Measurements from ENCODE around the gene TSPAN17. TPM values are rescaled to one million over a fixed set of nuclear protein-coding genes. Genes with fewer than 3 reads are reported as not detected.
A peak's percentile ranks its signal among the peaks of the same experiment; 100 is the strongest.

Gene TSPAN17
- total RNA-seq, 2 donors from 2014 or later = 25.3 to 31.8 TPM

DNA sequence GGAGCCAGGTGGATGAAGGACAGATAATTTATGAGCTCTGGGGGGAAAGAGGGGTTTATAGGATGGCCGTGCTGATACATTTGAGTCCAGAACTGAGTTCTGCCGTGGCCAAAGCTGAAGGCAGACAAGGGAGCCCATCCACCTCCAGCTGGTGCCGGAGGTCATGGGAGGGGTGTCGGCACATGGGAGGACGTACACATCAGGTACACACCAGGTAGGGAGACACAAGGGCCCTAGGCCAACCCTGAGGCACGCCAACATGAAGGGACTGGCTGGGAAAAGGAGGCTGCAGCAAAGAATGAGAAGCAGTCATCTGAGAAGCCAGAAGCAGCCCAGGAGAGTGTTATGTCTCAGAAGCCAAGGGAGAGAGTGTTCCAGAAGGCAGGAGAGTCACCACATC, 35.3 kb upstream of the TSPAN17 start:
- peaks cover 17% of the 10 kb centered on the region for H3K4me1 Mint-ChIP-seq (ENCODE audit: low read depth)
- peaks cover 53% of the 10 kb centered on the region for H3K27me3 Mint-ChIP-seq (ENCODE audit: low read depth)
- H3K36me3 Mint-ChIP-seq (ENCODE audit: insufficient read depth in 2 of 2) = peaks cover 0 to 2% of the 10 kb centered on the region in 2 donors
- no peaks in the 10 kb centered on the region for H3K9me3 Mint-ChIP-seq
- no peak for DNase-seq
- no peak for ATAC-seq (replicated peaks in 1 of 2)
- H3K4me3 Mint-ChIP-seq = no peak overlapping the region
- no peak overlapping the region for H3K27ac Mint-ChIP-seq

- Mint-ChIP-seq H3K27me3 (ENCODE audit: low read depth) (peaks cover 61% of the 10 kb centered on the region), H3K36me3 (ENCODE audit: insufficient read depth in 2 of 2) (peaks cover 0 to 2% of the 10 kb centered on the region in 2 donors), H3K4me3 (no peak overlapping the region), H3K9me3 (no peaks in the 10 kb centered on the region), H3K4me1 (ENCODE audit: low read depth) (peaks cover 17% of the 10 kb centered on the region), H3K27ac (no peak overlapping the region)
- ATAC-seq (replicated peaks in 1 of 2) (no peak), DNase-seq (no peak)
Observed at GRCh38 chr5:176612855-176613254, 34.4 kb upstream of the TSPAN17 start.

- ATAC-seq (replicated peaks in 1 of 2) = no peak
- H3K4me3 Mint-ChIP-seq = no peak overlapping the region
- no peak overlapping the region for H3K27ac Mint-ChIP-seq
Observed at GRCh38 chr5:176614805-176615478, 32.3 kb upstream of the TSPAN17 start.

GRCh38 chr5:176616511-176616910, 30.8 kb upstream of the TSPAN17 start:
- H3K9me3 Mint-ChIP-seq = no peaks in the 10 kb centered on the region
- H3K36me3 Mint-ChIP-seq (ENCODE audit: insufficient read depth in 2 of 2) = no peaks in the 10 kb centered on the region
- H3K4me1 Mint-ChIP-seq (ENCODE audit: low read depth) = peaks cover 10% of the 10 kb centered on the region
- DNase-seq (no peak), ATAC-seq (replicated peaks in 1 of 2) (no peak)
- H3K27ac Mint-ChIP-seq = no peak overlapping the region
- peaks cover 71% of the 10 kb centered on the region for H3K27me3 Mint-ChIP-seq (ENCODE audit: low read depth)
- no peak overlapping the region for H3K4me3 Mint-ChIP-seq

More at GRCh38 chr5:176614805-176615478, 32.3 kb upstream of the TSPAN17 start:
- Mint-ChIP-seq H3K27me3 (ENCODE audit: low read depth) (peaks cover 62% of the 10 kb centered on the region), H3K9me3 (no peaks in the 10 kb centered on the region), H3K36me3 (ENCODE audit: insufficient read depth in 2 of 2) (no peaks in the 10 kb centered on the region), H3K4me1 (ENCODE audit: low read depth) (peaks cover 9% of the 10 kb centered on the region)
- DNase-seq = no peak

DNA sequence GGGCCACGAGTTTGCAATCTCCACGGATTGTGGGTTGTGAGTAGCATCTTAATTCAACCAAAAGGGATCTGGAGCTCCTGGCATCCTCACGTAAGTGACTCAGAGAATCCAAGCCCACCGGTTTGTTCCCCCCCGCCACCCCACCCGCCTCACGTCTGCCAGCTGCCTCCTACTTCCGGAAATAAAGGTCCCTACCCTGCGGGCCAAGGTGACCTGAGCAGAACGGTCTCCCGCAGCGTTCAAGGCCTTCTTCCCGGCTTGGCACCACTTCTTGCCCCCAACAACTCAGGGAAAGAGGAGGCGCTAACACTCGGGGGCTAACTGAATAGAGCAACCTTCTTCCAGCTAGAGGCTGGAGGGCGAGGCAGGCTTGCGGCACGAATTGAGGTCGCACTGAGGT, 28.5 kb upstream of the TSPAN17 start:
- ATAC-seq (replicated peaks in 1 of 2) (no peak), DNase-seq (no peak)
- Mint-ChIP-seq H3K27ac (no peak overlapping the region), H3K4me1 (ENCODE audit: low read depth) (peaks cover 6% of the 10 kb centered on the region), H3K9me3 (no peaks in the 10 kb centered on the region), H3K27me3 (ENCODE audit: low read depth) (peaks cover 69% of the 10 kb centered on the region), H3K36me3 (ENCODE audit: insufficient read depth in 2 of 2) (no peaks in the 10 kb centered on the region), H3K4me3 (peak overlapping the region in 1 of 2 donors; percentile 78)

DNA sequence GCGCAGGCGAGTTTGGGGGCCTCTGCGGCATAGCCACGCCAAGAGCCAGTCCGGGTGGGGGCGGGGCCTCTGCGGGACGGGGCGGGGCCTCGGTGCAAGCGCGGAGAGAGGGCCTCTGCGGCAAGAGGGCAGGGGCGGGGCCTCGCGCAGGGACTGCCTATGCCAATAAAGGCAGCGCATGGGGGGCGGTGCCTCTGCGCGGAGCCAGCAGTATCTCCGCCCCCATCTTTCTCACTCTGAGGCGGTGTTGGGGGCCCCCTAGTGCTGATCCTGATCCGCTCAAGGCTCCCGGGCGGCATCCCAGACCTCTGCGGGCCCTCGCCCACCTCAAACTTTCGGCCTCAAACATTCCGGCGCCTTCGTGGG, 28.1 kb upstream of the TSPAN17 start:
- Mint-ChIP-seq H3K27me3 (ENCODE audit: low read depth) (peaks cover 72% of the 10 kb centered on the region), H3K9me3 (no peaks in the 10 kb centered on the region), H3K36me3 (ENCODE audit: insufficient read depth in 2 of 2) (no peaks in the 10 kb centered on the region), H3K4me1 (ENCODE audit: low read depth) (peaks cover 6% of the 10 kb centered on the region), H3K27ac (no peak overlapping the region), H3K4me3 (peak overlapping the region in 1 of 2 donors; percentile 78)
- ATAC-seq (replicated peaks in 1 of 2) = peak; percentile 98 to 99
- DNase-seq = peak; percentile 89 to 92

GRCh38 chr5:176619569-176620332, 27.5 kb upstream of the TSPAN17 start:
- H3K27me3 Mint-ChIP-seq (ENCODE audit: low read depth) = peaks cover 74% of the 10 kb centered on the region
- ATAC-seq (replicated peaks in 1 of 2) (no peak), DNase-seq (no peak)
- no peaks in the 10 kb centered on the region for H3K36me3 Mint-ChIP-seq (ENCODE audit: insufficient read depth in 2 of 2)
- no peaks in the 10 kb centered on the region for H3K9me3 Mint-ChIP-seq
- peaks cover 6% of the 10 kb centered on the region for H3K4me1 Mint-ChIP-seq (ENCODE audit: low read depth)
- H3K4me3 Mint-ChIP-seq = peak overlapping the region; percentile 46 to 78
- H3K27ac Mint-ChIP-seq = no peak overlapping the region

DNA sequence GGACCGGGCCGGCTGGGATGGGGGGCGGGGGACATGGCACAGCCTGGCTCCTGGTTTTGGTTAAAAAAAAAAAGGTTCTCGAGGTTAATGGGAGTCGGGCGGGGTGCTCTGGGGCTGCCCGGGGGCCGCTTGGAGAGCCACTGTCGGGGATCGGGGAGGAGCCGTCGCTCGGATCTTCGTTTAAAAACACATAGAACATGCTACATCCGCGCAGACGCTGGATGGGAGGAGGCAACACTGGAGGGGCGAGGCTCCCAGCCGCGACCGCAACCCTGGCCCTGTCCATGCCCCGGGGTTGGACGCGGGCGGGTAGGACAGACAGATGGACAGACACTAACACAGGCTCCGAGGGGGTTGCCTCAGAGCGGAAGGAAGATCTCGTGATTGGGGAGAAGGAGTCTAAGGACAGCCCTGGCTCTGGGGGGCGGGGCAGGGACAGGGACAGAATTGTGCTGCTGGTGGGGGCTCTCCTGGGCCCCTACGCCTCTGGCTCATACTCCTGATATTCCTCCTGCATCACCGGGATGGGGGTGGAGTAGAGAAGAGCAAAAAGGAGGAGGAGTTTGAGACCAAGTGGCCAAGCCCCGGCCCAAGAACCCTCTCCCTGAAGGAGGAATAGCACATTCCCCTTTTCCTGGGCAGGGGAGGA, 26.8 kb upstream of the TSPAN17 start:
- ATAC-seq (replicated peaks in 1 of 2) (peak in 1 of 2 donors; percentile 5), DNase-seq (no peak)
- Mint-ChIP-seq H3K4me1 (ENCODE audit: low read depth) (peaks cover 6% of the 10 kb centered on the region), H3K4me3 (peak overlapping the region; percentile 46 to 78), H3K27me3 (ENCODE audit: low read depth) (peaks cover 67% of the 10 kb centered on the region), H3K27ac (no peak overlapping the region), H3K9me3 (no peaks in the 10 kb centered on the region), H3K36me3 (ENCODE audit: insufficient read depth in 2 of 2) (no peaks in the 10 kb centered on the region)

- DNase-seq (no peak), ATAC-seq (replicated peaks in 1 of 2) (no peak)
- H3K9me3 Mint-ChIP-seq = no peaks in the 10 kb centered on the region
- H3K27ac Mint-ChIP-seq = no peak overlapping the region
- H3K36me3 Mint-ChIP-seq (ENCODE audit: insufficient read depth in 2 of 2) = no peaks in the 10 kb centered on the region
- peaks cover 62% of the 10 kb centered on the region for H3K27me3 Mint-ChIP-seq (ENCODE audit: low read depth)
- no peak overlapping the region for H3K4me3 Mint-ChIP-seq
- peaks cover 6% of the 10 kb centered on the region for H3K4me1 Mint-ChIP-seq (ENCODE audit: low read depth)
Observed at GRCh38 chr5:176621661-176622079, 25.6 kb upstream of the TSPAN17 start.

- no peak overlapping the region for H3K4me3 Mint-ChIP-seq
- H3K4me1 Mint-ChIP-seq (ENCODE audit: low read depth) = peaks cover 6% of the 10 kb centered on the region
- H3K27me3 Mint-ChIP-seq (ENCODE audit: low read depth) = peaks cover 66% of the 10 kb centered on the region
- ATAC-seq (replicated peaks in 1 of 2) (no peak), DNase-seq (no peak)
- no peaks in the 10 kb centered on the region for H3K9me3 Mint-ChIP-seq
- H3K36me3 Mint-ChIP-seq (ENCODE audit: insufficient read depth in 2 of 2) = no peaks in the 10 kb centered on the region
- no peak overlapping the region for H3K27ac Mint-ChIP-seq
Observed at GRCh38 chr5:176624142-176624541, 23.1 kb upstream of the TSPAN17 start.

GRCh38 chr5:176624938-176625337, 22.3 kb upstream of the TSPAN17 start:
- no peak overlapping the region for H3K27ac Mint-ChIP-seq
- peaks cover 6% of the 10 kb centered on the region for H3K4me1 Mint-ChIP-seq (ENCODE audit: low read depth)
- no peak for DNase-seq
- no peak for ATAC-seq (replicated peaks in 1 of 2)
- H3K27me3 Mint-ChIP-seq (ENCODE audit: low read depth) = peaks cover 69% of the 10 kb centered on the region
- no peak overlapping the region for H3K4me3 Mint-ChIP-seq
- no peaks in the 10 kb centered on the region for H3K9me3 Mint-ChIP-seq
- H3K36me3 Mint-ChIP-seq (ENCODE audit: insufficient read depth in 2 of 2) = no peaks in the 10 kb centered on the region

DNA sequence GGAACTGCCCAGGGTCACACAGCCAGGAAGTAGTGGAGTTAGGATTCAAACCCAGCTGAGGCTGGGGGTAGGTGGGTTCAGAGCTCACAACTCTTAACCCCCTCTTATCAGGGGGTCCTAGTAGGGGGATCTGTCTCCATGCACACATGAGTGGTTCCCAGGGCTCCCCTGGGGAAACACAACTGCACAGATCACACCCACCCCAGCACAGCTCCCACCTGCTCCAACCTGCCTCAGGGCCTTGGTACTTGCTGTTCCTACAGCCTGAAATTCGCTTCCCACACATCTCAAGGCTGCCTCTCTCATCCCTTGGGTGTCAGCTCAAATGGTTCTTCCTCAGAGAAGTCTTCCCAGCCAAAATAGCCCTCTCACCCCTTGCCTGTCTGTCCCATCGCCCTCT, 21.8 kb upstream of the TSPAN17 start:
- no peaks in the 10 kb centered on the region for H3K36me3 Mint-ChIP-seq (ENCODE audit: insufficient read depth in 2 of 2)
- no peaks in the 10 kb centered on the region for H3K9me3 Mint-ChIP-seq
- H3K27ac Mint-ChIP-seq = no peak overlapping the region
- DNase-seq (no peak), ATAC-seq (replicated peaks in 1 of 2) (no peak)
- peaks cover 64% of the 10 kb centered on the region for H3K27me3 Mint-ChIP-seq (ENCODE audit: low read depth)
- H3K4me3 Mint-ChIP-seq = no peak overlapping the region
- H3K4me1 Mint-ChIP-seq (ENCODE audit: low read depth) = peaks cover 2% of the 10 kb centered on the region

All from activated T-cell treated with anti-CD3 and anti-CD28 coated beads, Interleukin-2, amount 50 U/mL, for 72 hours (primary cell).